Measurements from ENCODE around the gene POMC. TPM values are rescaled to one million over a fixed set of nuclear protein-coding genes. Genes with fewer than 3 reads are reported as not detected.

Gene POMC
- total RNA-seq, 2 experiments from 2014 or later = 4.5 TPM

DNA sequence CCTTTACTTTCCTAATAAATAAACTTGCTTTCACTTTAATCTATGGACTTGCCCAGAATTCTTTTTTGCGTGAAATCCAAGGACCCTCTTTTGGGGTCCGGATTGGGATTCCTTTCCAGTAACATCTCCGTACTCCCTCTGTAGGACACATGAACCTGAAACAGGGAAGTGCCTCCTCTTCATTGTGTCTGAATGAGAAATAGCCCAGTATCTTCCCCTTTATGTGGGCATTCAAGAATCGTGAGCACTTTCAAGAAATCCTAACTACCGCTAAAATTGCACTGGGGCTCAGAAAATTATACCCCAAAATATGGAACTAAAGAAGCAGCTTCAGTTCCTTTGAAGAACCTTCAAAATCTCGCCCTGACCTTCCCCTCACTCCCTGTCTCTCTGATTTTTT, 7.8 kb upstream of the POMC start:
- no peaks in the 10 kb centered on the region for H3K4me1 Mint-ChIP-seq (ENCODE audit: low read depth)
- no peaks in the 10 kb centered on the region for H3K36me3 Mint-ChIP-seq (ENCODE audit: low read depth)
- TF ChIP-seq, protein P1, sequence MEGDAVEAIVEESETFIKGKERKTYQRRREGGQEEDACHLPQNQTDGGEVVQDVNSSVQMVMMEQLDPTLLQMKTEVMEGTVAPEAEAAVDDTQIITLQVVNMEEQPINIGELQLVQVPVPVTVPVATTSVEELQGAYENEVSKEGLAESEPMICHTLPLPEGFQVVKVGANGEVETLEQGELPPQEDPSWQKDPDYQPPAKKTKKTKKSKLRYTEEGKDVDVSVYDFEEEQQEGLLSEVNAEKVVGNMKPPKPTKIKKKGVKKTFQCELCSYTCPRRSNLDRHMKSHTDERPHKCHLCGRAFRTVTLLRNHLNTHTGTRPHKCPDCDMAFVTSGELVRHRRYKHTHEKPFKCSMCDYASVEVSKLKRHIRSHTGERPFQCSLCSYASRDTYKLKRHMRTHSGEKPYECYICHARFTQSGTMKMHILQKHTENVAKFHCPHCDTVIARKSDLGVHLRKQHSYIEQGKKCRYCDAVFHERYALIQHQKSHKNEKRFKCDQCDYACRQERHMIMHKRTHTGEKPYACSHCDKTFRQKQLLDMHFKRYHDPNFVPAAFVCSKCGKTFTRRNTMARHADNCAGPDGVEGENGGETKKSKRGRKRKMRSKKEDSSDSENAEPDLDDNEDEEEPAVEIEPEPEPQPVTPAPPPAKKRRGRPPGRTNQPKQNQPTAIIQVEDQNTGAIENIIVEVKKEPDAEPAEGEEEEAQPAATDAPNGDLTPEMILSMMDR (IDR thresholded peaks at IDR 0.05) = no peak
- H3K36me3 ChIP-seq (ENCODE audit: insufficient read depth, low read length) = no peaks in the 10 kb centered on the region
- H3K27me3 ChIP-seq (ENCODE audit: control insufficient read depth in 1 of 2, insufficient read depth in 2 of 2, low read length in 2 of 2) = peaks cover 4 to 13% of the 10 kb centered on the region in 2 experiments
- H3K27ac Mint-ChIP-seq = no peak overlapping the region
- POLR2A ChIA-PET = no interaction called here
- no peaks in the 10 kb centered on the region for H3K4me1 ChIP-seq (ENCODE audit: insufficient read depth, low read length)
- H3K4me3 ChIP-seq (ENCODE audit: low read length) = no peak overlapping the region
- no peaks in the 10 kb centered on the region for H3K9me3 Mint-ChIP-seq
- DNase-seq (no peak), ATAC-seq (ENCODE audit: poor library complexity) (no peak)
- no peak overlapping the region for H3K4me3 Mint-ChIP-seq
- peaks cover 33% of the 10 kb centered on the region for H3K27me3 Mint-ChIP-seq
- no peaks in the 10 kb centered on the region for H3K9me3 ChIP-seq (ENCODE audit: control insufficient read depth in 1 of 2, insufficient read depth in 1 of 2, low read length in 2 of 2)
- intact Hi-C loops (cut with DNase I, micrococcal nuclease) = no loop called here
- no peak overlapping the region for H3K27ac ChIP-seq (ENCODE audit: low read depth in 1 of 2, low read length in 2 of 2)
- CTCF ChIA-PET = no interaction called here

DNA sequence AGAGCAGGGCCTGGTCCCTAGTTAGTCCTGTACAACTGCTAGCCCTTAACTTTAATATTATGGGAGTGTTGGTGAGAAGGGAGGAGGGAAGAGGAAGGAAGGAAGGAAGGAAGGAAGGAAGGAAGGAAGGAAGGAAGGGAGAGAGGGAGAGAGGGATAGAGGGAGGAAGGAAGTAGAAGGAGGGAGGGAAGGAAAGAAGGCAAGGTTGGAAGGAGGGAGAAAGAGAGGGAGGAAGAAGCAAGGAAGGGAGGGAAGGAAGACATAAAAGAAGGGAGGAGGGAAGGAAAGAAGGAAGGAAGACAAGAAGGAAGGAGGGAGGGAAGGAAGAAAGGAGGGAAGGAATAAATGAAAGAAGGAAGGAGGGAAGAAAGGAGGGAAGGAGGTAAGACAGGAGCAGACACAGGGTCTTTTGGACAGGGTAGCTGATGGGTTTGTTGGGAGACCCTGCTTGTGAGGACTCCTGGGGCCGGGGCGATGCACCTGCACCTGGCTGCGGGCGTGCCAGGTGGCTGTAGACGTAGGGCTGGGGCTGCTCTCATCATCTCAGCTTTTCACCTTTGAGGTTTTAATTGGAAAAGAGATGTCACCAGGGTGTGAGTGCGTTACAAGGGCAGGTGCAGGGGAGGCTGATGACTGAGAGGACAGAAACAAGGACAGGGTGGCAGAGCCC, 5.9 kb upstream of the POMC start:
- Histone ChIP-seq H3K4me3 (ENCODE audit: low read length) (no peak overlapping the region), H3K36me3 (ENCODE audit: insufficient read depth, low read length) (no peaks in the 10 kb centered on the region), H3K4me1 (ENCODE audit: insufficient read depth, low read length) (no peaks in the 10 kb centered on the region), H3K27me3 (ENCODE audit: control insufficient read depth in 1 of 2, insufficient read depth in 2 of 2, low read length in 2 of 2) (peaks cover 15 to 25% of the 10 kb centered on the region in 2 experiments), H3K27ac (ENCODE audit: low read depth in 1 of 2, low read length in 2 of 2) (no peak overlapping the region), H3K9me3 (ENCODE audit: control insufficient read depth in 1 of 2, insufficient read depth in 1 of 2, low read length in 2 of 2) (no peaks in the 10 kb centered on the region)
- no peak overlapping the region for H3K27ac Mint-ChIP-seq
- H3K27me3 Mint-ChIP-seq = peaks cover 50% of the 10 kb centered on the region
- TF ChIP-seq, protein P1 (IDR thresholded peaks at IDR 0.05) = no peak
- intact Hi-C loops (cut with DNase I, micrococcal nuclease) = no loop called here
- H3K4me3 Mint-ChIP-seq = no peak overlapping the region
- no peaks in the 10 kb centered on the region for H3K9me3 Mint-ChIP-seq
- peaks cover 7% of the 10 kb centered on the region for H3K4me1 Mint-ChIP-seq (ENCODE audit: low read depth)
- CTCF ChIA-PET = interaction anchor here (0.7 kb wide), 1 partner anchor 238 kb away, joined by 3 read pairs; no protein-coding TSS in a partner anchor
- no peak for ATAC-seq (ENCODE audit: poor library complexity)
- POLR2A ChIA-PET = no interaction called here
- no peak for DNase-seq
- H3K36me3 Mint-ChIP-seq (ENCODE audit: low read depth) = no peaks in the 10 kb centered on the region

DNA sequence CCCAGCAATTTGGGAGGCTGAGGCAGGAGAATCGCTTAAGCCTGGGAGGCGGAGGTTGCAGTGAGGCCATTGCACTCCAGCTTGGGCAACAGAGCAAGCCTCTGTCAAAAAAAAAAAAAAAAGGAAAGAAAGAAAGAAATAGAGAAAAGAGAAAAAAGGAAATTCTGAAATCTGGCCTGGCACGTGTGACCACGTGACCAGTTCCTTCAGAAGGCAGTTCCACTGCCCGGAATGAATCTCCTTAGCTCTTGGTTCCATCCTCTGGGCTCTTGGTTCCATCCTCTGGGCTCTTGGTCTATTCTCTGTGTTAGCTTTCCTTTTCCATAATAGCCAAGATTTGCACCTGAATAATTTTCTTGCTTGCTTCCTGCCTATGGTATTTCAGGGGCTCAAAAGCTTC, 5.3 kb upstream of the POMC start:
- Histone ChIP-seq H3K27me3 (ENCODE audit: control insufficient read depth in 1 of 2, insufficient read depth in 2 of 2, low read length in 2 of 2) (peaks cover 21 to 26% of the 10 kb centered on the region in 2 experiments), H3K9me3 (ENCODE audit: control insufficient read depth in 1 of 2, insufficient read depth in 1 of 2, low read length in 2 of 2) (no peaks in the 10 kb centered on the region), H3K4me3 (ENCODE audit: low read length) (no peak overlapping the region), H3K27ac (ENCODE audit: low read depth in 1 of 2, low read length in 2 of 2) (no peak overlapping the region), H3K4me1 (ENCODE audit: insufficient read depth, low read length) (peaks cover 5% of the 10 kb centered on the region), H3K36me3 (ENCODE audit: insufficient read depth, low read length) (no peaks in the 10 kb centered on the region)
- Mint-ChIP-seq H3K4me3 (no peak overlapping the region), H3K9me3 (no peaks in the 10 kb centered on the region), H3K36me3 (ENCODE audit: low read depth) (no peaks in the 10 kb centered on the region), H3K4me1 (ENCODE audit: low read depth) (peaks cover 11% of the 10 kb centered on the region), H3K27ac (no peak overlapping the region), H3K27me3 (peaks cover 56% of the 10 kb centered on the region)
- CTCF ChIA-PET = interaction anchor here (0.7 kb wide), 1 partner anchor 239 kb away, joined by 3 read pairs; no protein-coding TSS in a partner anchor
- DNase-seq (no peak), ATAC-seq (ENCODE audit: poor library complexity) (no peak)
- TF ChIP-seq, protein P1 (IDR thresholded peaks at IDR 0.05) = no peak
- POLR2A ChIA-PET = no interaction called here
- intact Hi-C loops (cut with DNase I, micrococcal nuclease) = no loop called here

Data from CD4-positive, alpha-beta T cell (primary cell).